NCI-H2029 treated with DMSO at 0.1 percent for 48 hours (cell line): ENCODE results near the gene ZFAND2B.
A peak's percentile ranks its signal among the peaks of the same experiment; 100 is the strongest.

Source experiments
- DNase-seq: peaks from one replicate; lab custom pipeline; 2025; lab: John Stamatoyannopoulos, UW

The ZFAND2B gene

GRCh38 chr2:219220652-219221402 is 14.2 kb downstream of the ZFAND2B start:
- DNase-seq, result no peak

- no peak for DNase-seq
Observed at GRCh38 chr2:219221957-219222518, 15.5 kb downstream of the ZFAND2B start.

GRCh38 chr2:219223831-219224610 is 17.4 kb downstream of the ZFAND2B start:
- no peak for DNase-seq

- no peak for DNase-seq
Observed at GRCh38 chr2:219225350-219225749, 18.8 kb downstream of the ZFAND2B start.

- no peak for DNase-seq
Observed at GRCh38 chr2:219228041-219228910, 21.7 kb downstream of the ZFAND2B start.

GRCh38 chr2:219228911-219229304 is 22.3 kb downstream of the ZFAND2B start:
- DNase-seq, result no peak

GRCh38 chr2:219229305-219230058 is 22.9 kb downstream of the ZFAND2B start, which contains the start of the genes ANKZF1 and ATG9A:
Gene ANKZF1 (plus strand): TSS chr2:219229806. CDS start chr2:219230258, 452 bp downstream.
Gene ATG9A (minus strand): TSS chr2:219229636. CDS start chr2:219228024, 1,612 bp downstream.
- peak; percentile 87 for DNase-seq

- DNase-seq, result no peak
Observed at GRCh38 chr2:219230059-219230540, 23.5 kb downstream of the ZFAND2B start.

GRCh38 chr2:219234331-219234730 is 27.7 kb downstream of the ZFAND2B start:
- DNase-seq, result no peak

GRCh38 chr2:219243291-219243761 is 36.7 kb downstream of the ZFAND2B start:
- no peak for DNase-seq

- DNase-seq, result no peak
Observed at GRCh38 chr2:219244789-219245147, 38.2 kb downstream of the ZFAND2B start.

- peak; percentile 46 for DNase-seq
Observed at GRCh38 chr2:219245148-219245898, 38.7 kb downstream of the ZFAND2B start, which contains the start of the genes GLB1L and STK16. Gene GLB1L (minus strand): TSS chr2:219245444. CDS start chr2:219243573, 1,871 bp downstream. Gene STK16 (plus strand): TSS chr2:219245479. CDS start chr2:219246000, 521 bp downstream.

GRCh38 chr2:219245899-219246230 is 39.3 kb downstream of the ZFAND2B start:
- DNase-seq, result no peak

- no peak for DNase-seq
Observed at GRCh38 chr2:219246559-219246958, 40.0 kb downstream of the ZFAND2B start.

- DNase-seq, result no peak
Observed at GRCh38 chr2:219247678-219248642, 41.4 kb downstream of the ZFAND2B start.

GRCh38 chr2:219248845-219249202 is 42.2 kb downstream of the ZFAND2B start:
- DNase-seq, result no peak

GRCh38 chr2:219249203-219249980 is 42.8 kb downstream of the ZFAND2B start:
- DNase-seq, result peak; percentile 67
